Endothelial cell of umbilical vein (primary cell): ENCODE measurements around the gene MYO7B. TPM values are rescaled to one million over a fixed set of nuclear protein-coding genes. Genes with fewer than 3 reads are reported as not detected.

Experiments
- BruUV-seq: library from RNA; stranded (reverse); fragments of 400-500 nt; replicated peaks from 2 replicates; lab custom pipeline; 2021; lab: Mats Ljungman, UMichigan
- CTCF ChIA-PET: fragments of 300-600, 350-600 bp; sonication (Branson Sonifier 250); formaldehyde crosslinking; loops from one replicate; lab custom pipeline; 2021; ENCODE audit warnings: antibody characterized with exemption, inconsistent platforms; lab: Charles Lee
- POLR2A ChIA-PET: fragments of 300-600, 350-600 bp; sonication (Branson Sonifier 250); formaldehyde crosslinking; loops from one replicate; lab custom pipeline; 2021; ENCODE audit warnings: antibody characterized with exemption, inconsistent platforms; lab: Charles Lee
- DNase-seq: peaks from one replicate; pipeline ENCODE4 v3.0.0-alpha.2; 2011; ENCODE audit warnings: low read depth, low spot score
- FAIRE-seq: peaks from 2 replicates; lab custom pipeline; 2011; peaks lifted over from hg19 to GRCh38; lab: Jason Lieb, UNC
- H2AFZ ChIP-seq: 2 replicates; pipeline ENCODE4 v1.6.0; 2012; ENCODE audit warnings: low read depth, low read length, control low read depth, inconsistent platforms
- H3K27ac ChIP-seq: 2 replicates; pipeline ENCODE4 v1.5.1; 2011; ENCODE audit warnings: low read depth, mild to moderate bottlenecking, control low read depth, low read length, moderate library complexity; ENCODE audit not compliant: insufficient read depth
- H3K27me3 ChIP-seq, 2 experiments: 2 replicates each; pipeline versions ENCODE4 v1.6.0 to v1.6.1; 2011; ENCODE audit warnings: low read length in 2 of 2, mixed read lengths in 1 of 2; ENCODE audit not compliant: control insufficient read depth in 2 of 2, insufficient read depth in 2 of 2
- H3K36me3 ChIP-seq, 2 experiments: 2 replicates in 1 of 2; 3 replicates in 1 of 2; pipeline ENCODE4 v1.5.1; 2011; ENCODE audit warnings: low read length in 2 of 2, mild to moderate bottlenecking in 1 of 2, moderate library complexity in 1 of 2; ENCODE audit not compliant: control insufficient read depth in 2 of 2, insufficient read depth in 2 of 2; ENCODE audit errors: extremely low read depth in 1 of 2
- H3K4me1 ChIP-seq: 3 replicates; pipeline ENCODE4 v1.5.1; 2011; ENCODE audit warnings: mild to moderate bottlenecking, low read length; ENCODE audit not compliant: control insufficient read depth, insufficient read depth; ENCODE audit errors: extremely low read depth
- H3K4me2 ChIP-seq: 2 replicates; pipeline ENCODE4 v1.6.1; 2011; ENCODE audit warnings: low read length, control low read depth, mixed read lengths; ENCODE audit not compliant: insufficient read depth
- H3K4me3 ChIP-seq, 3 experiments: fragments of 200-600 bp in 1 of 3; sonication (generic), shearing (Covaris generic) in 1 of 3; replicated peaks in 1 of 3; 2 replicates each; pipeline ENCODE4 v1.5.1; 2011 to 2016; ENCODE audit warnings: control low read depth in 3 of 3, low read length in 3 of 3, mild to moderate bottlenecking in 2 of 3, inconsistent platforms in 1 of 3, low read depth in 1 of 3, moderate library complexity in 1 of 3; ENCODE audit not compliant: insufficient read depth in 1 of 3
- H3K79me2 ChIP-seq: 2 replicates; pipeline ENCODE4 v1.6.0; 2012; ENCODE audit warnings: low read length, inconsistent platforms; ENCODE audit not compliant: control insufficient read depth, insufficient read depth
- H3K9ac ChIP-seq: replicated peaks from 2 replicates; pipeline ENCODE3; 2011; ENCODE audit warnings: low read length, control low read depth; ENCODE audit not compliant: insufficient read depth; ENCODE audit errors: extremely low read depth
- H3K9me1 ChIP-seq: replicated peaks from 3 replicates; pipeline ENCODE4 v1.6.0; 2011; ENCODE audit warnings: mild to moderate bottlenecking, low read length; ENCODE audit not compliant: control insufficient read depth, insufficient read depth; ENCODE audit errors: extremely low read depth
- H3K9me3 ChIP-seq: replicated peaks from 2 replicates; pipeline ENCODE4 v1.5.1; 2012; ENCODE audit warnings: low read length, inconsistent platforms; ENCODE audit not compliant: control insufficient read depth, insufficient read depth
- H4K20me1 ChIP-seq: replicated peaks from 2 replicates; pipeline ENCODE3; 2011; ENCODE audit warnings: mild to moderate bottlenecking, low read length; ENCODE audit not compliant: control insufficient read depth, insufficient read depth; ENCODE audit errors: extremely low read depth
- CTCF ChIP-seq, 2 donors: IDR thresholded peaks; 1 replicate in 1 of 2; 2 replicates in 1 of 2; pipeline ENCODE4 v1.5.1; 2011; ENCODE audit warnings: low read length in 2 of 2, mild to moderate bottlenecking in 2 of 2, moderate library complexity in 2 of 2, control low read depth in 1 of 2, inconsistent platforms in 1 of 2, low read depth in 1 of 2; ENCODE audit not compliant: insufficient read depth in 1 of 2; ENCODE audit errors: extremely low read depth in 1 of 2
- EZH2 ChIP-seq: IDR thresholded peaks from 2 replicates; pipeline ENCODE4 v1.6.1; 2012; ENCODE audit warnings: borderline replicate concordance, low read depth, mild to moderate bottlenecking, moderate library complexity, low read length, inconsistent platforms; ENCODE audit not compliant: severe bottlenecking
- FOS ChIP-seq: IDR thresholded peaks from 2 replicates; pipeline ENCODE4 v1.6.1; 2011; ENCODE audit warnings: mild to moderate bottlenecking, low read length, moderate library complexity, borderline replicate concordance; ENCODE audit not compliant: insufficient read depth
- GATA2 ChIP-seq: IDR thresholded peaks from 2 replicates; pipeline ENCODE4 v1.7.0; 2011; ENCODE audit warnings: low read depth, mild to moderate bottlenecking, moderate library complexity, mixed read lengths, low read length; ENCODE audit not compliant: insufficient read length, insufficient read depth
- JUN ChIP-seq: IDR thresholded peaks from 2 replicates; pipeline ENCODE4 v1.6.1; 2011; ENCODE audit warnings: borderline replicate concordance, low read depth; ENCODE audit not compliant: insufficient read length, insufficient read depth
- MAX ChIP-seq: IDR thresholded peaks from 2 replicates; pipeline ENCODE4 v1.6.1; 2011; ENCODE audit not compliant: insufficient read depth, insufficient read length
- MYC ChIP-seq: IDR thresholded peaks from one replicate; pipeline ENCODE4 v1.6.1; 2011; ENCODE audit warnings: mild to moderate bottlenecking, low read depth, low read length
- POLR2A ChIP-seq: IDR thresholded peaks from 2 replicates; pipeline ENCODE4 v1.6.1; 2012; ENCODE audit warnings: low read depth, mild to moderate bottlenecking, control low read depth, low read length
- POLR2AphosphoS5 ChIP-seq: IDR thresholded peaks from 2 replicates; pipeline ENCODE4 v1.6.1; 2012; ENCODE audit warnings: low read depth, mild to moderate bottlenecking, control low read depth, low read length, moderate library complexity; ENCODE audit not compliant: insufficient read depth
- dilution Hi-C: fragments of 300-500 bp; cut with MboI; formaldehyde crosslinking; loops from one replicate; pipeline ENCODE4 v1.15.0; 2019; ENCODE audit warnings: low sequenced_read_pairs; ENCODE audit not compliant: extremely low pct_ligation_motif_present
- intact Hi-C: fragments of 100-400 bp; cut with micrococcal nuclease; formaldehyde crosslinking; loops from one replicate; pipeline ENCODE4 v1.10.0; 2022
- polyA plus RNA-seq, 4 experiments: library from polyadenylated mRNA; depleted of rRNA in 3 of 4; stranded (reverse) in 3 of 4; unstranded in 1 of 4; fragments of >200 nt; gene quantifications; 2 replicates each; pipeline versions ENCODE4 v1.2.1 to v1.2.3, GENCODE V29; 2011 to 2012; ENCODE audit warnings: missing spikeins in 1 of 4
- total RNA-seq: library from RNA; stranded (reverse); gene quantifications from 2 replicates; pipeline ENCODE4 v1.2.3, GENCODE V29; 2021

MYO7B gene
- total and polyA plus RNA-seq, 2 donors (not counting 3 experiments of a cell fraction or from before 2014, with no cell fraction given), result 0.17 TPM; not detected in 1

GRCh38 chr2:127575185-127575765, 39.8 kb downstream of the MYO7B start:
- dilution Hi-C loops, result no loop called here
- no peaks in the 10 kb centered on the region for H3K4me1 ChIP-seq
- CTCF ChIA-PET, result interaction anchor here (1.1 to 7.0 kb wide), 3 partner anchors 16 to 121 kb away, joined by 3 to 61 read pairs (median 7); no protein-coding TSS in a partner anchor
- peaks cover 2 to 3% of the 10 kb centered on the region in 2 experiments for H3K27me3 ChIP-seq
- no peaks in the 10 kb centered on the region for H3K79me2 ChIP-seq
- H4K20me1 ChIP-seq, result no peaks in the 10 kb centered on the region
- no peaks in the 10 kb centered on the region for H3K9me3 ChIP-seq
- H3K4me3 ChIP-seq, result no peak overlapping the region
- BruUV-seq, result no TSS peak
- POLR2A ChIA-PET, result no interaction called here
- no peak overlapping the region for H3K27ac ChIP-seq
- no peak overlapping the region for H3K9ac ChIP-seq
- H3K4me2 ChIP-seq, result no peak overlapping the region
- H2AFZ ChIP-seq, result no peak overlapping the region
- TF ChIP-seq POLR2AphosphoS5, result no peak
- no peak for TF ChIP-seq CTCF (IDR thresholded peaks at IDR 0.05; ENCODE audit: extremely low read depth in 1 of 2, insufficient read depth in 1 of 2, low read depth in 1 of 2, low read length in 2 of 2)
- TF ChIP-seq EZH2, result no peak
- TF ChIP-seq FOS, result no peak
- no peak for TF ChIP-seq MAX
- TF ChIP-seq GATA2, result no peak
- no peak for TF ChIP-seq JUN
- TF ChIP-seq MYC, result no peak
- TF ChIP-seq POLR2A, result no peak
- intact Hi-C loops, result no loop called here
- FAIRE-seq (no peak), DNase-seq (no peak)
- H3K36me3 ChIP-seq, result no peaks in the 10 kb centered on the region
- H3K9me1 ChIP-seq, result no peaks in the 10 kb centered on the region
